MM.1S (cell line): ENCODE data around the gene TPCN2.

Experiments
- DNase-seq: peaks from one replicate; pipeline ENCODE4 v3.0.0-alpha.2; 2015
- H2AFZ ChIP-seq: fragments of 300-600 bp; sonication (generic); 2 replicates; pipeline ENCODE4 v1.6.0; 2016; ENCODE audit warnings: antibody characterized with exemption, low read length
- H3F3A ChIP-seq: fragments of 300-600 bp; sonication (generic); 2 replicates; pipeline ENCODE4 v1.6.1; 2016; ENCODE audit warnings: mild to moderate bottlenecking, antibody characterized with exemption, low read length, moderate library complexity, mixed read lengths; ENCODE audit not compliant: insufficient read depth
- H3K27ac ChIP-seq: fragments of 300-600 bp; sonication (generic); 2 replicates; pipeline ENCODE4 v1.5.1; 2016; ENCODE audit warnings: mild to moderate bottlenecking, low read length
- H3K27me3 ChIP-seq: fragments of 300-600 bp; sonication (generic); replicated peaks from 2 replicates; pipeline ENCODE4 v1.6.0; 2016; ENCODE audit warnings: low read length; ENCODE audit not compliant: insufficient read depth
- H3K36me3 ChIP-seq: fragments of 300-600 bp; sonication (generic); replicated peaks from 2 replicates; pipeline ENCODE4 v1.6.1; 2016; ENCODE audit warnings: mild to moderate bottlenecking, low read length, mixed read lengths; ENCODE audit not compliant: insufficient read depth
- H3K4me1 ChIP-seq: fragments of 300-600 bp; sonication (generic); 2 replicates; pipeline ENCODE4 v1.6.1; 2016; ENCODE audit warnings: low read length, mixed read lengths
- H3K4me2 ChIP-seq: fragments of 300-600 bp; sonication (generic); 2 replicates; pipeline ENCODE4 v1.6.0; 2016; ENCODE audit warnings: low read depth, low read length
- H3K4me3 ChIP-seq: fragments of 300-600 bp; sonication (generic); 2 replicates; pipeline ENCODE4 v1.5.1; 2016; ENCODE audit warnings: low read length, mixed read lengths
- H3K79me2 ChIP-seq: fragments of 300-600 bp; sonication (generic); 2 replicates; pipeline ENCODE4 v1.6.1; 2016; ENCODE audit warnings: mixed run types, low read length, mixed read lengths
- H3K9ac ChIP-seq: fragments of 300-600 bp; sonication (generic); 2 replicates; pipeline ENCODE4 v1.6.1; 2016; ENCODE audit warnings: low read length, mixed read lengths
- H3K9me2 ChIP-seq: fragments of 300-600 bp; sonication (generic); replicated peaks from 2 replicates; pipeline ENCODE4 v1.6.1; 2016; ENCODE audit warnings: mild to moderate bottlenecking, low read length, mixed read lengths; ENCODE audit not compliant: insufficient read depth
- H3K9me3 ChIP-seq: fragments of 300-600 bp; sonication (generic); replicated peaks from 2 replicates; pipeline ENCODE4 v1.6.1; 2016; ENCODE audit warnings: mild to moderate bottlenecking, low read length, mixed read lengths; ENCODE audit not compliant: insufficient read depth
- H4K20me1 ChIP-seq: fragments of 300-600 bp; sonication (generic); 2 replicates; pipeline ENCODE4 v1.6.1; 2016; ENCODE audit warnings: mild to moderate bottlenecking, low read length, moderate library complexity, mixed read lengths; ENCODE audit not compliant: insufficient read depth
- CTCF ChIP-seq: fragments of 300-600 bp; sonication (generic); IDR thresholded peaks from 2 replicates; pipeline ENCODE4 v1.5.1; 2016; ENCODE audit warnings: antibody characterized with exemption, low read length, mixed read lengths
- EZH2 ChIP-seq: fragments of 300-600 bp; sonication (generic); optimal IDR thresholded peaks from 2 replicates; pipeline ENCODE3; 2017; ENCODE audit warnings: low read depth, mild to moderate bottlenecking, antibody characterized with exemption, low read length, mixed read lengths
- EZH2phosphoT487 ChIP-seq: fragments of 300-600 bp; sonication (generic); IDR thresholded peaks from 2 replicates; pipeline ENCODE4 v1.6.1; 2018; ENCODE audit warnings: antibody characterized with exemption, low read length

Gene TPCN2

GRCh38 chr11:69039501-69039900 is 9.2 kb upstream of the TPCN2 start:
- H3K27ac ChIP-seq: no peak overlapping the region

GRCh38 chr11:69040051-69040450 is 8.7 kb upstream of the TPCN2 start:
- TF ChIP-seq EZH2: no peak
- no peak for TF ChIP-seq CTCF
- TF ChIP-seq EZH2phosphoT487: no peak
- H3K27ac ChIP-seq: no peak overlapping the region

More at GRCh38 chr11:69039501-69039900, 9.2 kb upstream of the TPCN2 start:
- H3K36me3 ChIP-seq: no peaks in the 10 kb centered on the region
- peaks cover 6% of the 10 kb centered on the region for H3K27me3 ChIP-seq
- peaks cover under 1% of the 10 kb centered on the region; the same call in 1 of the 2 replicates for H3K4me1 ChIP-seq
- no peaks in the 10 kb centered on the region for H3K9me3 ChIP-seq
- H3F3A ChIP-seq: no peaks in the 10 kb centered on the region
- H2AFZ ChIP-seq: no peak overlapping the region
- no peak overlapping the region for H3K4me3 ChIP-seq
- no peak overlapping the region for H3K4me2 ChIP-seq
- H4K20me1 ChIP-seq: no peaks in the 10 kb centered on the region
- DNase-seq: no peak
- TF ChIP-seq CTCF (no peak), EZH2 (no peak), EZH2phosphoT487 (no peak)
- H3K9me2 ChIP-seq: no peaks in the 10 kb centered on the region
- no peaks in the 10 kb centered on the region for H3K79me2 ChIP-seq
- no peak overlapping the region for H3K9ac ChIP-seq

GRCh38 chr11:69040581-69041260 is 8.0 kb upstream of the TPCN2 start:
- no peak for TF ChIP-seq EZH2phosphoT487
- TF ChIP-seq CTCF: no peak
- TF ChIP-seq EZH2: no peak
- H3K4me3 ChIP-seq: no peak overlapping the region
- no peaks in the 10 kb centered on the region for H3K9me2 ChIP-seq
- H4K20me1 ChIP-seq: no peaks in the 10 kb centered on the region
- H3K9me3 ChIP-seq: no peaks in the 10 kb centered on the region
- no peak for DNase-seq
- H3K4me2 ChIP-seq: no peak overlapping the region
- H2AFZ ChIP-seq: no peak overlapping the region
- H3K36me3 ChIP-seq: no peaks in the 10 kb centered on the region
- no peaks in the 10 kb centered on the region; the same call in none of the 2 replicates for H3K27me3 ChIP-seq
- no peaks in the 10 kb centered on the region for H3K79me2 ChIP-seq
- H3K9ac ChIP-seq: no peak overlapping the region
- H3F3A ChIP-seq: no peaks in the 10 kb centered on the region
- H3K27ac ChIP-seq: no peak overlapping the region
- peaks cover 6% of the 10 kb centered on the region for H3K4me1 ChIP-seq

More at GRCh38 chr11:69040051-69040450, 8.7 kb upstream of the TPCN2 start:
- Histone ChIP-seq H4K20me1 (no peaks in the 10 kb centered on the region), H3K9me2 (no peaks in the 10 kb centered on the region), H3K36me3 (no peaks in the 10 kb centered on the region), H3K9me3 (no peaks in the 10 kb centered on the region), H3K79me2 (no peaks in the 10 kb centered on the region), H3K9ac (no peak overlapping the region), H3K4me2 (no peak overlapping the region), H3K4me1 (peaks cover 6% of the 10 kb centered on the region), H2AFZ (no peak overlapping the region), H3K27me3 (peaks cover 2% of the 10 kb centered on the region), H3K4me3 (no peak overlapping the region), H3F3A (no peaks in the 10 kb centered on the region)
- no peak for DNase-seq
